ENCODE measurements around the gene CNTN2. TPM values are rescaled to one million over a fixed set of nuclear protein-coding genes. Genes with fewer than 3 reads are reported as not detected.

Gene CNTN2
- total and polyA plus RNA-seq, 2 of the 4 experiments (the other 2 are of a cell fraction) = not detected

DNA sequence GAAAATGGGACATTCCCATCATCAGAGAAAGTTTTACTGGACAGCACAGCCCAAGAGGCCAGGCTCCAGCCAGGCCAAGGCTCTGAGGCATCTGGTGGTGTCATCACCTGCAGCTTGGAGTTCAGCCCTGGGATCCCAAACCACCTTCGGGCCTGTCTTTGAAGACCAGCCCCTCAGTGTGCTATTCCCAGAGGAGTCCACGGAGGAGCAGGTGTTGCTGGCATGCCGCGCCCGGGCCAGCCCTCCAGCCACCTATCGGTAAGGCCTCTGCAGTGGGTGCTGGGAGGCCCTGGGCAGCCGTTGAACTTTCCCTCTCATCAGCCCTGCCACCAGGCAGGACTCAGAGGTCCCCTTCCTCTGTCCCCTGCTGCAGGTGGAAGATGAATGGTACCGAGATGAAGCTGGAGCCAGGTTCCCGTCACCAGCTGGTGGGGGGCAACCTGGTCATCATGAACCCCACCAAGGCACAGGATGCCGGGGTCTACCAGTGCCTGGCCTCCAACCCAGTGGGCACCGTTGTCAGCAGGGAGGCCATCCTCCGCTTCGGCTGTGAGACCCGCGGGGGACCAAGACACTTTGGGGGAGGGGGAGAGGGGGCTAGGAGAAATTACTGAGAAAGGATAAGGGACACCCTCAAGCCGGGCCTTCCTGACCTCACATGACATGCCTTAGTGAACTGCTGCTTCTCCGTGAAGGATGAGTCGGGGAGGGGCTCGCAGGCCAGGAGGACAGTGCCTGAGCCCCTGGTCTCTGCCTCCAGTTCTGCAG, 15.0 kb downstream of the CNTN2 start:
- ATAC-seq (ENCODE audit: low read depth) (no peak), DNase-seq (no peak)
- ChIA-PET POLR2A (ENCODE audit: unreplicated experiment) (no interaction called here), CTCF (no interaction called here)
- Histone ChIP-seq H3K4me1 (ENCODE audit: control insufficient read depth, insufficient read depth, low read length) (no peaks in the 10 kb centered on the region), H3K18ac (ENCODE audit: low read depth, low read length) (no peak overlapping the region), H3K14ac (replicated peaks; ENCODE audit: low read depth, low read length) (no peak overlapping the region), H4K91ac (ENCODE audit: insufficient read depth, low read depth, low read length) (no peak overlapping the region), H3K9me1 (ENCODE audit: insufficient read depth, low read length) (no peaks in the 10 kb centered on the region), H3K4ac (ENCODE audit: low read depth, low read length) (no peak overlapping the region), H4K5ac (ENCODE audit: low read depth, low read length) (no peak overlapping the region), H3K27me3 (ENCODE audit: control insufficient read depth, insufficient read depth, low read length) (peaks cover 32% of the 10 kb centered on the region), H3K9ac (ENCODE audit: low read depth, low read length) (no peak overlapping the region), H3K79me1 (ENCODE audit: low read depth in 1 of 2, low read length in 2 of 2) (no peaks in the 10 kb centered on the region), H2AFZ (replicated peaks; ENCODE audit: low read length, poor library complexity) (no peak overlapping the region), H3K27ac (ENCODE audit: insufficient read depth, low read length) (no peak overlapping the region), H4K20me1 (ENCODE audit: insufficient read depth, low read length) (no peaks in the 10 kb centered on the region), H2BK5ac (ENCODE audit: low read depth, low read length, poor library complexity, severe bottlenecking) (no peak overlapping the region), H3K36me3 (ENCODE audit: control insufficient read depth, insufficient read depth, low read length) (no peaks in the 10 kb centered on the region), H2BK120ac (ENCODE audit: low read depth, low read length) (no peak overlapping the region), H2BK20ac (ENCODE audit: low read depth, low read length) (no peak overlapping the region), H2AK5ac (ENCODE audit: low read depth, low read length) (no peak overlapping the region), H2AK9ac (replicated peaks; ENCODE audit: low read depth, low read length, poor library complexity) (no peak overlapping the region), H4K8ac (ENCODE audit: low read depth in 2 of 2, low read length in 2 of 2) (no peak overlapping the region), H3K4me2 (ENCODE audit: low read depth, low read length) (no peak overlapping the region), H3K4me3 (ENCODE audit: insufficient read depth, low read depth, low read length) (no peak overlapping the region), H3K9me3 (ENCODE audit: control insufficient read depth, insufficient read depth, low read length) (no peaks in the 10 kb centered on the region), H2BK15ac (ENCODE audit: low read depth, low read length) (no peak overlapping the region), H3K56ac (ENCODE audit: extremely low read depth, insufficient read depth, low read length) (no peak overlapping the region), H3K23ac (ENCODE audit: low read depth, low read length) (no peak overlapping the region)
- TF ChIP-seq CHD1 (IDR thresholded peaks at IDR 0.05; ENCODE audit: low read depth, low read length) = no peak
- no peak for TF ChIP-seq BHLHE40 (IDR thresholded peaks at IDR 0.05; ENCODE audit: low read depth, low read length)
- TF ChIP-seq CEBPB (IDR thresholded peaks at IDR 0.05; ENCODE audit: low read depth, low read length) = no peak
- intact Hi-C loops (cut with micrococcal nuclease) (no loop called here), dilution Hi-C loops (cut with HindIII; ENCODE audit: low sequenced_read_pairs, unreplicated experiment) (no loop called here), in situ Hi-C loops (cut with MboI; ENCODE audit: low sequenced_read_pairs) (no loop called here)
- 73% methylated on average over 2 of the region's 19 CpGs; no CpG with 5 or more reads in 1 of the 2 experiments for WGBS, 2 experiments (ENCODE audit: extremely low coverage in 2 of 2, insufficient read length in 1 of 2)
- BruUV-seq (replicated peaks) = no TSS peak
